Right atrium auricular region (tissue), 2 donors: Measurements from ENCODE around the gene DOCK4. TPM values are rescaled to one million over a fixed set of nuclear protein-coding genes. Genes with fewer than 3 reads are reported as not detected.

Experiments used
- DNase-seq: peaks from one replicate; pipeline ENCODE4 v3.0.0-alpha.2; 2019; ENCODE audit warnings: low spot score
- H3K27ac ChIP-seq, 2 donors: fragments of 200-600 bp; sonication (generic); 1 replicate in 1 of 2; 2 replicates in 1 of 2; pipeline ENCODE4 v1.5.1; 2016 to 2019
- H3K27me3 ChIP-seq, 2 donors: fragments of 200-600 bp; sonication (generic); one replicate each; pipeline versions ENCODE4 v1.5.1 to v1.6.0; 2017 to 2019
- H3K36me3 ChIP-seq: fragments of 200-600 bp; sonication (generic); one replicate; pipeline ENCODE4 v1.5.1; 2016
- H3K4me1 ChIP-seq, 2 donors: fragments of 200-600 bp; sonication (generic); one replicate each; pipeline versions ENCODE4 v1.5.1 to v1.6.0; 2017 to 2019
- H3K4me3 ChIP-seq, 2 donors: fragments of 200-600 bp; sonication (generic); 1 replicate in 1 of 2; 2 replicates in 1 of 2; pipeline ENCODE4 v1.5.1; 2017 to 2019; ENCODE audit warnings: mild to moderate bottlenecking in 1 of 2, moderate library complexity in 1 of 2
- H3K9me3 ChIP-seq, 2 donors: fragments of 200-600 bp; sonication (generic); one replicate each; pipeline ENCODE4 v1.5.1; 2019
- total RNA-seq, 2 donors: library from RNA; depleted of rRNA; stranded (reverse); fragments of >200 nt; gene quantifications; one replicate each; pipeline ENCODE4 v1.1.0, GENCODE V29; 2016
- TF ChIP-seq, protein P1 (sequence below), 2 donors: fragments of 200-600 bp; sonication (generic); IDR thresholded peaks; one replicate each; pipeline ENCODE4 v1.5.1; 2019; ENCODE audit warnings: antibody characterized with exemption in 2 of 2

Gene DOCK4
- total RNA-seq, 2 donors from 2014 or later: 12.3 to 17.8 TPM

GRCh38 chr7:112234147-112234546, 27.9 kb upstream of the DOCK4 start:
- Histone ChIP-seq H3K9me3 (no peaks in the 10 kb centered on the region), H3K4me3 (no peak overlapping the region), H3K27me3 (no peaks in the 10 kb centered on the region), H3K36me3 (no peaks in the 10 kb centered on the region), H3K4me1 (peaks cover 0 to 8% of the 10 kb centered on the region in 2 donors), H3K27ac (no peak overlapping the region)
- no peak for DNase-seq
- TF ChIP-seq, protein P1, sequence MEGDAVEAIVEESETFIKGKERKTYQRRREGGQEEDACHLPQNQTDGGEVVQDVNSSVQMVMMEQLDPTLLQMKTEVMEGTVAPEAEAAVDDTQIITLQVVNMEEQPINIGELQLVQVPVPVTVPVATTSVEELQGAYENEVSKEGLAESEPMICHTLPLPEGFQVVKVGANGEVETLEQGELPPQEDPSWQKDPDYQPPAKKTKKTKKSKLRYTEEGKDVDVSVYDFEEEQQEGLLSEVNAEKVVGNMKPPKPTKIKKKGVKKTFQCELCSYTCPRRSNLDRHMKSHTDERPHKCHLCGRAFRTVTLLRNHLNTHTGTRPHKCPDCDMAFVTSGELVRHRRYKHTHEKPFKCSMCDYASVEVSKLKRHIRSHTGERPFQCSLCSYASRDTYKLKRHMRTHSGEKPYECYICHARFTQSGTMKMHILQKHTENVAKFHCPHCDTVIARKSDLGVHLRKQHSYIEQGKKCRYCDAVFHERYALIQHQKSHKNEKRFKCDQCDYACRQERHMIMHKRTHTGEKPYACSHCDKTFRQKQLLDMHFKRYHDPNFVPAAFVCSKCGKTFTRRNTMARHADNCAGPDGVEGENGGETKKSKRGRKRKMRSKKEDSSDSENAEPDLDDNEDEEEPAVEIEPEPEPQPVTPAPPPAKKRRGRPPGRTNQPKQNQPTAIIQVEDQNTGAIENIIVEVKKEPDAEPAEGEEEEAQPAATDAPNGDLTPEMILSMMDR (IDR thresholded peaks at IDR 0.05): no peak

DNA sequence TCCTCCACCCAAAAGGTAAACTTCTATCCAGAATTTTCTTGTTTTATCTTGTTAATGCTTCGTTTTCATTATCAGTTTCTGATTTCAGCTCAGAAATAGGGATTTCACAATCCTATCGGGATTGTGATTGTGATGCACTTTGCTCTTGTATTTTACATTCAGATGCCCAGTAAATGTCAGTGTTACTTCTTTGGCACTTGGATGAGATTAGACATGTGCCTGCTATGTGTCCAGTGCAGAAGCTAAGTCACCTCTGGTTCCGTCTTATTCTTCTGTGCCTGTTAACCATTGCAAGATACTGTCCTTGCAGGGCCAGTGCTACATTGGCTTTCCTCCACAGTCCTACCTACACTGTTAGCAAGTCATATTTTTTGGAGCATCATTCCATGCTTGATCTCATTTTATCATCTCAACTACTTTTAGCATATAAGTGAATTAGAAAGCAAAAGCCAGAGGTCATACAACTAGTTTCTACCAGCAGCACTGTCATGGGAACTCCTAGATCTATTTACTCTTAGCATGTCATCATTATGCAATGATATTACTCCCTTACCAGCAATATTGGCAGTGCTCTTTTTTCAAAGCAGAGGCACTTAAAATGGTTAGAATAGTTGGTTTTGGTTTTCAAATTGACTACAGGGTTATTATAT, 27.0 kb upstream of the DOCK4 start:
- Histone ChIP-seq H3K4me1 (peaks cover 0 to 8% of the 10 kb centered on the region in 2 donors), H3K4me3 (no peak overlapping the region), H3K36me3 (no peaks in the 10 kb centered on the region), H3K27ac (no peak overlapping the region), H3K9me3 (no peaks in the 10 kb centered on the region), H3K27me3 (no peaks in the 10 kb centered on the region)
- TF ChIP-seq, protein P1 (IDR thresholded peaks at IDR 0.05): no peak
- no peak for DNase-seq

GRCh38 chr7:112232212-112232978, 26.2 kb upstream of the DOCK4 start:
- H3K9me3 ChIP-seq: no peaks in the 10 kb centered on the region
- no peak for DNase-seq
- no peaks in the 10 kb centered on the region for H3K36me3 ChIP-seq
- TF ChIP-seq, protein P1 (IDR thresholded peaks at IDR 0.05): no peak
- no peaks in the 10 kb centered on the region for H3K27me3 ChIP-seq
- no peak overlapping the region for H3K27ac ChIP-seq
- H3K4me3 ChIP-seq: no peak overlapping the region
- H3K4me1 ChIP-seq: peaks cover 0 to 8% of the 10 kb centered on the region in 2 donors

DNA sequence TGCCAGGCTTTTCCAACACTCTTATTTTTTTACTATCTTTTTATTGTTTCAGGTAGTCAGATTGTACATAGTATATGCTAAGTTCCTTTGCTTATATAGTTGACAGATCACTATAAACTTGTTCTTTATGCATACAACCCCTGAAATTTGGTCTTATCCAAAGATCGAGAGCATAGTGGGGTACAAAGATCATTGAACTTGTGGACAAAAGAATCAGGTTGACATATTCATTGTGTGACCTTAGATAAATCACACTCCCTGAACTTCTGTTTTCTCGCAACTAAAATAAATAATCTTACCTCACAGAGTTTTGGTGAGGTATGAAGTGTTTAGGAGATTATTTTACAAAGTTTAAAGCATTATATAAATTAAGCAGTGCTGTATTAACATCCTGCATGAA, 22.4 kb upstream of the DOCK4 start:
- H3K4me3 ChIP-seq: no peak overlapping the region
- peaks cover 0 to 9% of the 10 kb centered on the region in 2 donors for H3K4me1 ChIP-seq
- TF ChIP-seq, protein P1 (IDR thresholded peaks at IDR 0.05): no peak
- no peaks in the 10 kb centered on the region for H3K9me3 ChIP-seq
- no peak for DNase-seq
- H3K27me3 ChIP-seq: no peaks in the 10 kb centered on the region
- H3K27ac ChIP-seq: no peak overlapping the region
- H3K36me3 ChIP-seq: no peaks in the 10 kb centered on the region

- Histone ChIP-seq H3K27ac (no peak overlapping the region), H3K9me3 (no peaks in the 10 kb centered on the region), H3K36me3 (no peaks in the 10 kb centered on the region), H3K4me1 (peaks cover 0 to 13% of the 10 kb centered on the region in 2 donors), H3K4me3 (no peak overlapping the region), H3K27me3 (no peaks in the 10 kb centered on the region)
- no peak for DNase-seq
- TF ChIP-seq, protein P1 (IDR thresholded peaks at IDR 0.05): no peak
Measured at GRCh38 chr7:112226701-112227276, 20.6 kb upstream of the DOCK4 start.
